H9 (cell line): Measurements from ENCODE around the gene STARD3NL. TPM values are rescaled to one million over a fixed set of nuclear protein-coding genes. Genes with fewer than 3 reads are reported as not detected.

Experiments
- DNase-seq: peaks from one replicate; pipeline ENCODE4 v3.0.0-alpha.2; 2017
- H2AFZ ChIP-seq: one replicate; pipeline ENCODE4 v1.6.1; 2013; ENCODE audit warnings: mild to moderate bottlenecking, low read length, control low read depth, moderate library complexity
- H2AK5ac ChIP-seq: 2 replicates; pipeline ENCODE4 v1.6.1; 2013; ENCODE audit warnings: low read length, control low read depth, mixed read lengths; ENCODE audit not compliant: insufficient read length
- H2BK120ac ChIP-seq: one replicate; pipeline ENCODE4 v1.6.1; 2013; ENCODE audit warnings: low read depth, mild to moderate bottlenecking, low read length, control low read depth, inconsistent platforms; ENCODE audit not compliant: poor library complexity, severe bottlenecking
- H2BK12ac ChIP-seq: 2 replicates; pipeline ENCODE4 v1.6.1; 2013; ENCODE audit warnings: low read length, control low read depth, mixed read lengths, low read depth; ENCODE audit not compliant: insufficient read length
- H2BK15ac ChIP-seq: 2 replicates; pipeline ENCODE4 v1.6.1; 2013; ENCODE audit warnings: low read depth, low read length, control low read depth
- H2BK20ac ChIP-seq: one replicate; pipeline ENCODE4 v1.6.1; 2013; ENCODE audit warnings: low read depth, mild to moderate bottlenecking, low read length, control low read depth, inconsistent platforms; ENCODE audit not compliant: poor library complexity, severe bottlenecking
- H2BK5ac ChIP-seq: 2 replicates; pipeline ENCODE4 v1.6.1; 2013; ENCODE audit warnings: low read length, control low read depth, mixed read lengths; ENCODE audit not compliant: insufficient read length
- H3K14ac ChIP-seq: 2 replicates; pipeline ENCODE4 v1.6.1; 2013; ENCODE audit warnings: low read length, control low read depth; ENCODE audit not compliant: insufficient read depth
- H3K18ac ChIP-seq: 2 replicates; pipeline ENCODE4 v1.6.1; 2013; ENCODE audit warnings: low read depth, mild to moderate bottlenecking, mixed read lengths, low read length, control low read depth; ENCODE audit not compliant: insufficient read length
- H3K23ac ChIP-seq: 2 replicates; pipeline ENCODE4 v1.6.1; 2013; ENCODE audit warnings: low read length, control low read depth, mixed read lengths, low read depth; ENCODE audit not compliant: insufficient read length
- H3K23me2 ChIP-seq: 2 replicates; pipeline ENCODE4 v1.6.1; 2013; ENCODE audit warnings: low read depth, mild to moderate bottlenecking, mixed read lengths, low read length, control low read depth; ENCODE audit not compliant: insufficient read length, poor library complexity, severe bottlenecking
- H3K27ac ChIP-seq: 2 replicates; pipeline ENCODE4 v1.5.1; 2013; ENCODE audit warnings: low read length, control low read depth, mixed read lengths, low read depth; ENCODE audit not compliant: insufficient read length
- H3K27me3 ChIP-seq: 2 replicates; pipeline ENCODE4 v1.6.1; 2013; ENCODE audit warnings: low read length, control low read depth, inconsistent platforms; ENCODE audit not compliant: insufficient read depth
- H3K4ac ChIP-seq: 2 replicates; pipeline ENCODE4 v1.6.1; 2013; ENCODE audit warnings: low read depth, mild to moderate bottlenecking, control low read depth, inconsistent platforms, low read length, moderate library complexity
- H3K4me1 ChIP-seq: 2 replicates; pipeline ENCODE4 v1.6.1; 2013; ENCODE audit warnings: low read length, control low read depth, inconsistent platforms; ENCODE audit not compliant: insufficient read depth
- H3K4me2 ChIP-seq: 2 replicates; pipeline ENCODE4 v1.6.1; 2013; ENCODE audit warnings: low read length, control low read depth, mixed read lengths; ENCODE audit not compliant: insufficient read length, insufficient read depth
- H3K56ac ChIP-seq: 2 replicates; pipeline ENCODE4 v1.6.1; 2013; ENCODE audit warnings: low read depth, mild to moderate bottlenecking, mixed read lengths, low read length, control low read depth; ENCODE audit not compliant: insufficient read length
- H3K79me1 ChIP-seq: 2 replicates; pipeline ENCODE4 v1.6.1; 2013; ENCODE audit warnings: low read depth, mild to moderate bottlenecking, moderate library complexity, low read length, control low read depth, inconsistent platforms; ENCODE audit not compliant: insufficient read depth, poor library complexity, severe bottlenecking
- H3K79me2 ChIP-seq: 2 replicates; pipeline ENCODE4 v1.6.1; 2013; ENCODE audit warnings: low read length, control low read depth, inconsistent platforms; ENCODE audit not compliant: insufficient read depth
- H3K9ac ChIP-seq: 2 replicates; pipeline ENCODE4 v1.6.1; 2013; ENCODE audit warnings: low read length, control low read depth, mixed read lengths; ENCODE audit not compliant: insufficient read length; ENCODE audit errors: extremely low read depth
- H3K9me3 ChIP-seq: one replicate; pipeline ENCODE4 v1.6.1; 2013; ENCODE audit warnings: low read depth, low read length, inconsistent platforms; ENCODE audit not compliant: control insufficient read depth
- H3T11ph ChIP-seq: one replicate; pipeline ENCODE4 v1.6.1; 2013; ENCODE audit warnings: mild to moderate bottlenecking, low read length, control low read depth, inconsistent platforms
- H4K20me1 ChIP-seq: one replicate; pipeline ENCODE4 v1.6.1; 2013; ENCODE audit not compliant: control insufficient read depth, insufficient read length, insufficient read depth
- H4K5ac ChIP-seq: 2 replicates; pipeline ENCODE4 v1.6.1; 2013; ENCODE audit warnings: low read depth, mild to moderate bottlenecking, mixed read lengths, low read length, control low read depth; ENCODE audit not compliant: insufficient read length
- H4K8ac ChIP-seq: replicated peaks from 2 replicates; pipeline ENCODE4 v1.6.1; 2013; ENCODE audit warnings: low read length, control low read depth, mixed read lengths, low read depth; ENCODE audit not compliant: insufficient read length
- H4K91ac ChIP-seq: 2 replicates; pipeline ENCODE4 v1.6.1; 2013; ENCODE audit warnings: low read depth, mild to moderate bottlenecking, moderate library complexity, mixed read lengths, low read length, control low read depth; ENCODE audit not compliant: insufficient read length
- H3K27ac Mint-ChIP-seq, 3 experiments: 2 replicates in 2 of 3; 3 replicates in 1 of 3; pipeline ENCODE4 v1.8.0; 2020 to 2021; ENCODE audit warnings: mixed read lengths in 3 of 3, mild to moderate bottlenecking in 1 of 3, moderate library complexity in 1 of 3
- H3K27me3 Mint-ChIP-seq: 2 replicates; pipeline ENCODE4 v1.8.0; 2021; ENCODE audit warnings: low read depth, mild to moderate bottlenecking, moderate library complexity, mixed read lengths
- H3K36me3 Mint-ChIP-seq, 3 experiments: 2 replicates in 2 of 3; 3 replicates in 1 of 3; pipeline ENCODE4 v1.8.0; 2020 to 2021; ENCODE audit warnings: low read depth in 3 of 3, mixed read lengths in 3 of 3; ENCODE audit not compliant: insufficient read depth in 1 of 3
- H3K4me1 Mint-ChIP-seq, 2 experiments: 2 replicates each; pipeline ENCODE4 v1.8.0; 2020; ENCODE audit warnings: mixed read lengths in 2 of 2
- H3K4me3 Mint-ChIP-seq, 2 experiments: 2 replicates in 1 of 2; 3 replicates in 1 of 2; pipeline ENCODE4 v1.8.0; 2020 to 2021; ENCODE audit warnings: mild to moderate bottlenecking in 2 of 2, mixed read lengths in 2 of 2, moderate library complexity in 1 of 2
- H3K9me3 Mint-ChIP-seq, 2 experiments: 2 replicates in 1 of 2; 3 replicates in 1 of 2; pipeline ENCODE4 v1.8.0; 2020; ENCODE audit warnings: mild to moderate bottlenecking in 2 of 2, mixed read lengths in 2 of 2, moderate library complexity in 1 of 2
- WGBS: extraction: QIAGEN DNeasy Blood & Tissue Kit; methylation state at CpG from one replicate; pipeline ENCODE4 v1.1.7; 2013; ENCODE audit warnings: missing lambda C conversion rate, low lambda C conversion rate, mixed read lengths; ENCODE audit not compliant: insufficient read length; ENCODE audit errors: extremely low coverage; 5-methylcytosine and 5-hydroxymethylcytosine counted together
- total RNA-seq: library from RNA; stranded (reverse); gene quantifications from 2 replicates; pipeline ENCODE4 v1.2.1, GENCODE V29; 2021
- TF ChIP-seq, protein P1 (sequence below): fragments of 200-600 bp; sonication (generic); conservative IDR thresholded peaks from 3 replicates; pipeline ENCODE4 v1.8.0; 2021; ENCODE audit warnings: antibody characterized with exemption, mild to moderate bottlenecking

STARD3NL gene
- total RNA-seq, 1 experiment from 2014 or later, result 36.5 TPM

DNA sequence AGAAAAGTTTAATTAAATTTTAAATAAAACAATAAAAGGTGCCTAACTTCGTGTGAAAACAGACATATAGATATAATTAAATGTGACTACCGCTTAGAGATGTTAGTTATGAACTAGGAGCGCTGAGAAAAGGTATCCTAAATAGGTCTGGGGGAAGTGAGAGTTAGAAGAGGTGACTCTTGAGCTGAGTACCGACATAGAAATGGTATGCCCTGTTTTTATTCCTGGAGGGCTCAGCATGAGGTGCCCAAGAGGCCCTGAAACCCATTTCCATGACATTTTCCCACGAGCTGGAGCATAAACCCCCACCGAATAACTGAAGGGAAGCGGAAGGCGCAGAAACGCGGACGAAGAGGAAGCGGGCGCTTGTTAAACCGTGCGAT, 433 bp upstream of the STARD3NL start:
- Histone ChIP-seq H4K8ac (no peak overlapping the region), H3K14ac (peak overlapping the region; percentile 62; the same call in 1 of the 2 replicates), H3K18ac (peak overlapping the region; percentile 93), H2BK15ac (no peak overlapping the region), H3K27me3 (no peaks in the 10 kb centered on the region), H2BK120ac (no peak overlapping the region), H3K9me3 (no peaks in the 10 kb centered on the region), H2BK5ac (no peak overlapping the region), H4K5ac (no peak overlapping the region), H3K4me2 (peak overlapping the region; percentile 69), H2AK5ac (no peak overlapping the region), H2BK20ac (no peak overlapping the region), H4K20me1 (no peaks in the 10 kb centered on the region), H3K9ac (peak overlapping the region; percentile 36), H4K91ac (no peak overlapping the region), H3K23ac (no peak overlapping the region), H2AFZ (peak overlapping the region; percentile 88), H3K23me2 (peaks cover 3% of the 10 kb centered on the region), H3K56ac (no peak overlapping the region), H3K4me1 (no peaks in the 10 kb centered on the region), H3K79me2 (peaks cover 1% of the 10 kb centered on the region; the same call in 1 of the 2 replicates), H3K4ac (no peak overlapping the region), H2BK12ac (no peak overlapping the region), H3K79me1 (no peaks in the 10 kb centered on the region), H3K27ac (peak overlapping the region; percentile 58), H3T11ph (no peak overlapping the region)
- DNase-seq, result no peak
- no peaks in the 10 kb centered on the region; a peak in 2 of 5 replicates for H3K9me3 Mint-ChIP-seq
- H3K27ac Mint-ChIP-seq, result peak overlapping the region; percentile 88 to 98 (median 96)
- peaks cover 3% of the 10 kb centered on the region for H3K27me3 Mint-ChIP-seq
- peaks cover 19 to 25% of the 10 kb centered on the region in 2 experiments for H3K4me1 Mint-ChIP-seq
- TF ChIP-seq, protein P1, sequence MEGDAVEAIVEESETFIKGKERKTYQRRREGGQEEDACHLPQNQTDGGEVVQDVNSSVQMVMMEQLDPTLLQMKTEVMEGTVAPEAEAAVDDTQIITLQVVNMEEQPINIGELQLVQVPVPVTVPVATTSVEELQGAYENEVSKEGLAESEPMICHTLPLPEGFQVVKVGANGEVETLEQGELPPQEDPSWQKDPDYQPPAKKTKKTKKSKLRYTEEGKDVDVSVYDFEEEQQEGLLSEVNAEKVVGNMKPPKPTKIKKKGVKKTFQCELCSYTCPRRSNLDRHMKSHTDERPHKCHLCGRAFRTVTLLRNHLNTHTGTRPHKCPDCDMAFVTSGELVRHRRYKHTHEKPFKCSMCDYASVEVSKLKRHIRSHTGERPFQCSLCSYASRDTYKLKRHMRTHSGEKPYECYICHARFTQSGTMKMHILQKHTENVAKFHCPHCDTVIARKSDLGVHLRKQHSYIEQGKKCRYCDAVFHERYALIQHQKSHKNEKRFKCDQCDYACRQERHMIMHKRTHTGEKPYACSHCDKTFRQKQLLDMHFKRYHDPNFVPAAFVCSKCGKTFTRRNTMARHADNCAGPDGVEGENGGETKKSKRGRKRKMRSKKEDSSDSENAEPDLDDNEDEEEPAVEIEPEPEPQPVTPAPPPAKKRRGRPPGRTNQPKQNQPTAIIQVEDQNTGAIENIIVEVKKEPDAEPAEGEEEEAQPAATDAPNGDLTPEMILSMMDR, result no peak
- H3K4me3 Mint-ChIP-seq, result peak overlapping the region; percentile 95 to 96
- H3K36me3 Mint-ChIP-seq, result no peaks in the 10 kb centered on the region
- WGBS, result no CpG with 5 or more reads among the region's 15 CpGs
